GM12892 (cell line): Measurements from ENCODE around the gene CAMTA1.

Experiments
- POLR2A ChIP-seq: IDR thresholded peaks from 2 replicates; pipeline ENCODE4 v1.6.1; 2011; ENCODE audit warnings: low read depth, low read length, control low read depth
- POLR2AphosphoS5 ChIP-seq: IDR thresholded peaks from 2 replicates; pipeline ENCODE4 v1.6.1; 2011; ENCODE audit warnings: low read depth, low read length, control low read depth
- TAF1 ChIP-seq: IDR thresholded peaks from 2 replicates; pipeline ENCODE4 v1.6.1; 2011; ENCODE audit warnings: low read depth, mild to moderate bottlenecking, control low read depth, low read length, borderline replicate concordance

DNA sequence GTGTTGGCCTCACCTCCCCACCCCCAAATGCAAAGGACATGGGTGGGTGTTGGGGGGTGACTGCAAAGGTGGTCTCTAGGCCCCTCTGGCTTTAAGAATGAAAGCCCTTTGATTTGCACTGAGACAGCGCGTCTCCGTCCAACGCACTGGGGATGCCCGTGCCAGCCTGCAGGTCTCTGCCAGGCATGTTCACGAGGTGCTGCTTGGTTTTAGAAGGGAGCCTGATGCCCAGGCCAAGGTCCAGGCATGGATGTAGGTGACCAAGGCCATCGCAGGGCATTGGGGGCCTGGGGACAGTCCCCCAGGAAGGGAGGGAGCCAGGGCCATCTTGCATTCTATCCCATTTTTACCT is 622.3 kb downstream of the CAMTA1 start:
- TF ChIP-seq POLR2A (no peak), TAF1 (no peak), POLR2AphosphoS5 (no peak)
